OCI-LY7 (cell line): ENCODE data around the gene PKP1. TPM values are rescaled to one million over a fixed set of nuclear protein-coding genes. Genes with fewer than 3 reads are reported as not detected.
A peak's percentile ranks its signal among the peaks of the same experiment; 100 is the strongest.
"Not testable (repeated sequence)": the region's sequence is repeated elsewhere in the genome, so short reads cannot be mapped to it uniquely, and the experiment has no call there.

Experiments used
- BruUV-seq: library from RNA; stranded (reverse); fragments of 400-500 nt; replicated peaks from 2 replicates; lab custom pipeline; 2021; lab: Mats Ljungman, UMichigan
- CTCF ChIA-PET: fragments of 300-600 bp; sonication (Branson Sonifier 250); formaldehyde crosslinking; loops from one replicate; lab custom pipeline; 2022; ENCODE audit warnings: antibody characterized with exemption; ENCODE audit not compliant: unreplicated experiment; lab: Charles Lee
- POLR2A ChIA-PET: fragments of 300-600 bp; sonication (Branson Sonifier 250); formaldehyde crosslinking; loops from one replicate; lab custom pipeline; 2022; ENCODE audit warnings: antibody characterized with exemption; lab: Charles Lee
- DNase-seq: peaks from one replicate; pipeline ENCODE4 v3.0.0-alpha.2; 2015; ENCODE audit warnings: low spot score
- H2AFZ ChIP-seq: fragments of 200-600 bp; sonication (generic), shearing (Covaris generic); 2 replicates; pipeline ENCODE4 v1.6.1; 2014; ENCODE audit warnings: mild to moderate bottlenecking, antibody characterized with exemption, low read length, moderate library complexity
- H3K27ac ChIP-seq: fragments of 200-600 bp; sonication (generic); 2 replicates; pipeline ENCODE4 v1.5.1; 2014; ENCODE audit warnings: mixed run types, low read depth, mild to moderate bottlenecking, moderate library complexity, low read length, inconsistent platforms; ENCODE audit not compliant: poor library complexity, severe bottlenecking
- H3K36me3 ChIP-seq: fragments of 200-600 bp; sonication (generic); 2 replicates; pipeline ENCODE4 v1.6.1; 2014; ENCODE audit warnings: mild to moderate bottlenecking, antibody characterized with exemption, low read length, moderate library complexity, mixed read lengths; ENCODE audit not compliant: insufficient read depth
- H3K4me1 ChIP-seq: fragments of 200-600 bp; sonication (generic); 2 replicates; pipeline ENCODE4 v1.5.1; 2014; ENCODE audit warnings: mild to moderate bottlenecking, low read length; ENCODE audit not compliant: insufficient read depth, poor library complexity, severe bottlenecking
- H3K4me2 ChIP-seq: fragments of 200-600 bp; sonication (generic); 2 replicates; pipeline ENCODE4 v1.6.1; 2014; ENCODE audit warnings: mild to moderate bottlenecking, low read length
- H3K4me3 ChIP-seq: fragments of 200-600 bp; sonication (generic); 2 replicates; pipeline ENCODE4 v1.5.1; 2014; ENCODE audit warnings: mild to moderate bottlenecking, low read depth, low read length; ENCODE audit not compliant: poor library complexity, severe bottlenecking
- H3K79me2 ChIP-seq: fragments of 200-600 bp; sonication (generic); 2 replicates; pipeline ENCODE4 v1.6.1; 2016; ENCODE audit warnings: low read depth, mild to moderate bottlenecking, low read length, moderate library complexity, mixed read lengths; ENCODE audit not compliant: insufficient read depth
- H3K9me2 ChIP-seq: fragments of 200-600 bp; sonication (generic); 2 replicates; pipeline ENCODE4 v1.6.1; 2016; ENCODE audit warnings: mild to moderate bottlenecking, low read length, mixed read lengths; ENCODE audit not compliant: insufficient read depth
- H3K9me3 ChIP-seq: fragments of 200-600 bp; sonication (generic); 2 replicates; pipeline ENCODE4 v1.6.1; 2014; ENCODE audit warnings: mild to moderate bottlenecking, mixed run types, low read length, mixed read lengths
- H4K20me1 ChIP-seq: fragments of 200-600 bp; sonication (generic); 2 replicates; pipeline ENCODE4 v1.6.1; 2014; ENCODE audit warnings: mild to moderate bottlenecking, antibody characterized with exemption, low read length, moderate library complexity, mixed read lengths; ENCODE audit not compliant: insufficient read depth
- EZH2phosphoT487 ChIP-seq: fragments of 200-600 bp; sonication (generic); IDR thresholded peaks from 2 replicates; pipeline ENCODE4 v1.6.1; 2018; ENCODE audit warnings: low read depth, borderline replicate concordance, mild to moderate bottlenecking, mixed run types, antibody characterized with exemption, low read length, moderate library complexity, mixed read lengths
- intact Hi-C: fragments of 100-400 bp; cut with micrococcal nuclease; formaldehyde crosslinking; loops from one replicate; pipeline ENCODE4 v1.10.0; 2022; ENCODE audit not compliant: unreplicated experiment
- total RNA-seq, 2 experiments: library from RNA; depleted of rRNA in 1 of 2; stranded (reverse); fragments of >200 nt in 1 of 2; shearing (Covaris generic) in 1 of 2; gene quantifications; 2 replicates each; pipeline ENCODE4 v1.2.3, GENCODE V29; 2014 to 2022
- TF ChIP-seq, protein P1 (sequence below): fragments of 200-600 bp; sonication (generic); conservative IDR thresholded peaks from 2 replicates; pipeline ENCODE4 v1.5.1; 2014; ENCODE audit warnings: mild to moderate bottlenecking, antibody characterized with exemption, low read length, moderate library complexity, mixed read lengths

PKP1 gene
- total RNA-seq, 2 experiments from 2014 or later: not detected

GRCh38 chr1:201254625-201255478 lies 28.5 kb upstream of the PKP1 start:
- H3K9me3 ChIP-seq: no peaks in the 10 kb centered on the region
- H3K4me2 ChIP-seq: no peak overlapping the region
- peak; percentile 50 for DNase-seq
- no peak overlapping the region for H2AFZ ChIP-seq
- CTCF ChIA-PET: interaction anchor here (0.5 to 1.3 kb wide), 2 partner anchors 57 to 193 kb away, joined by 3 to 10 read pairs; no protein-coding TSS in a partner anchor
- TF ChIP-seq, protein P1, sequence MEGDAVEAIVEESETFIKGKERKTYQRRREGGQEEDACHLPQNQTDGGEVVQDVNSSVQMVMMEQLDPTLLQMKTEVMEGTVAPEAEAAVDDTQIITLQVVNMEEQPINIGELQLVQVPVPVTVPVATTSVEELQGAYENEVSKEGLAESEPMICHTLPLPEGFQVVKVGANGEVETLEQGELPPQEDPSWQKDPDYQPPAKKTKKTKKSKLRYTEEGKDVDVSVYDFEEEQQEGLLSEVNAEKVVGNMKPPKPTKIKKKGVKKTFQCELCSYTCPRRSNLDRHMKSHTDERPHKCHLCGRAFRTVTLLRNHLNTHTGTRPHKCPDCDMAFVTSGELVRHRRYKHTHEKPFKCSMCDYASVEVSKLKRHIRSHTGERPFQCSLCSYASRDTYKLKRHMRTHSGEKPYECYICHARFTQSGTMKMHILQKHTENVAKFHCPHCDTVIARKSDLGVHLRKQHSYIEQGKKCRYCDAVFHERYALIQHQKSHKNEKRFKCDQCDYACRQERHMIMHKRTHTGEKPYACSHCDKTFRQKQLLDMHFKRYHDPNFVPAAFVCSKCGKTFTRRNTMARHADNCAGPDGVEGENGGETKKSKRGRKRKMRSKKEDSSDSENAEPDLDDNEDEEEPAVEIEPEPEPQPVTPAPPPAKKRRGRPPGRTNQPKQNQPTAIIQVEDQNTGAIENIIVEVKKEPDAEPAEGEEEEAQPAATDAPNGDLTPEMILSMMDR: peak; percentile 88
- TF ChIP-seq EZH2phosphoT487: no peak
- H3K36me3 ChIP-seq: no peaks in the 10 kb centered on the region
- no peaks in the 10 kb centered on the region for H3K79me2 ChIP-seq
- H3K4me3 ChIP-seq: no peak overlapping the region
- intact Hi-C loops: loop anchor here (1.0 kb wide), 1 partner anchor 106 kb away; no protein-coding TSS in a partner anchor
- no peaks in the 10 kb centered on the region for H4K20me1 ChIP-seq
- no TSS peak for BruUV-seq
- H3K9me2 ChIP-seq: no peaks in the 10 kb centered on the region
- H3K4me1 ChIP-seq: no peaks in the 10 kb centered on the region
- POLR2A ChIA-PET: no interaction called here
- H3K27ac ChIP-seq: no peak overlapping the region

- Histone ChIP-seq H2AFZ (no peak overlapping the region), H3K9me2 (no peaks in the 10 kb centered on the region), H3K27ac (no peak overlapping the region), H3K4me2 (no peak overlapping the region), H3K9me3 (no peaks in the 10 kb centered on the region), H4K20me1 (no peaks in the 10 kb centered on the region), H3K4me3 (no peak overlapping the region), H3K79me2 (no peaks in the 10 kb centered on the region), H3K36me3 (no peaks in the 10 kb centered on the region), H3K4me1 (no peaks in the 10 kb centered on the region)
- BruUV-seq: no TSS peak
- POLR2A ChIA-PET: no interaction called here
- intact Hi-C loops: no loop called here
- CTCF ChIA-PET: no interaction called here
- no peak for DNase-seq
- TF ChIP-seq, protein P1: no peak
- TF ChIP-seq EZH2phosphoT487: no peak
Measured at GRCh38 chr1:201255479-201256362, 27.6 kb upstream of the PKP1 start.

- H3K9me2 ChIP-seq, CTCF ChIA-PET, POLR2A ChIA-PET, H4K20me1 ChIP-seq, intact Hi-C loops, H3K9me3 ChIP-seq, H2AFZ ChIP-seq, BruUV-seq, DNase-seq, H3K4me1 ChIP-seq, H3K4me2 ChIP-seq, H3K27ac ChIP-seq, H3K4me3 ChIP-seq, H3K79me2 ChIP-seq, H3K36me3 ChIP-seq: not testable (repeated sequence)
Measured at GRCh38 chr1:201258132-201258531, 25.2 kb upstream of the PKP1 start.
